ENCODE data around the gene ZNF485.
"Not testable (repeated sequence)": the region's sequence is repeated elsewhere in the genome, so short reads cannot be mapped to it uniquely, and the experiment has no call there.

Gene ZNF485

DNA sequence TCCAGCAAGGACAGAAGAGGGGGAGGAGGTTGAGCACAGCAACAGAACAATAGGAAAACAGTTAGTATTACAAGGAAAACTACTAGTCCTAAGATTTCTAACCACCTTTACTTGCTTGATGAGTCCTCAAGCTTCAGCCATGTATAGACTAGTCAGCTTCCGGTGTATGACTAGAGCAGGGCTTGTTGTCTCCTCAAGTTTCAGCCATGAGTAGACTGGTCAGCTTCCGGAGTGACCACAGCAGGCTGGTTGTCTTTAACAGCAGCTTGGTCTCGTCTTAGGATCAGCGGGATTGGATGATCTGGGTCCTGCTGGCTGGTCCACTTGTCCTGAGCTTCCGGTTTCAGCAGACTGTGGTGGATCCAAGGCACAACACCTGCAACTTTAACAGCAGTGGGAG, 21.2 kb upstream of the ZNF485 start:
- Histone ChIP-seq H3K27me3 (replicated peaks; ENCODE audit: control insufficient read depth, insufficient read depth, low read length) (no peaks in the 10 kb centered on the region), H3K4me3 (replicated peaks; ENCODE audit: low read depth, low read length) (no peak overlapping the region), H3K36me3 (ENCODE audit: control insufficient read depth, insufficient read depth, low read length) (no peaks in the 10 kb centered on the region)
- TF ChIP-seq, protein P1, sequence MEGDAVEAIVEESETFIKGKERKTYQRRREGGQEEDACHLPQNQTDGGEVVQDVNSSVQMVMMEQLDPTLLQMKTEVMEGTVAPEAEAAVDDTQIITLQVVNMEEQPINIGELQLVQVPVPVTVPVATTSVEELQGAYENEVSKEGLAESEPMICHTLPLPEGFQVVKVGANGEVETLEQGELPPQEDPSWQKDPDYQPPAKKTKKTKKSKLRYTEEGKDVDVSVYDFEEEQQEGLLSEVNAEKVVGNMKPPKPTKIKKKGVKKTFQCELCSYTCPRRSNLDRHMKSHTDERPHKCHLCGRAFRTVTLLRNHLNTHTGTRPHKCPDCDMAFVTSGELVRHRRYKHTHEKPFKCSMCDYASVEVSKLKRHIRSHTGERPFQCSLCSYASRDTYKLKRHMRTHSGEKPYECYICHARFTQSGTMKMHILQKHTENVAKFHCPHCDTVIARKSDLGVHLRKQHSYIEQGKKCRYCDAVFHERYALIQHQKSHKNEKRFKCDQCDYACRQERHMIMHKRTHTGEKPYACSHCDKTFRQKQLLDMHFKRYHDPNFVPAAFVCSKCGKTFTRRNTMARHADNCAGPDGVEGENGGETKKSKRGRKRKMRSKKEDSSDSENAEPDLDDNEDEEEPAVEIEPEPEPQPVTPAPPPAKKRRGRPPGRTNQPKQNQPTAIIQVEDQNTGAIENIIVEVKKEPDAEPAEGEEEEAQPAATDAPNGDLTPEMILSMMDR (IDR thresholded peaks at IDR 0.05; ENCODE audit: insufficient read depth, low read length, poor library complexity, severe bottlenecking): no peak
- no peak for DNase-seq (ENCODE audit: extremely low read depth, insufficient read length)

DNA sequence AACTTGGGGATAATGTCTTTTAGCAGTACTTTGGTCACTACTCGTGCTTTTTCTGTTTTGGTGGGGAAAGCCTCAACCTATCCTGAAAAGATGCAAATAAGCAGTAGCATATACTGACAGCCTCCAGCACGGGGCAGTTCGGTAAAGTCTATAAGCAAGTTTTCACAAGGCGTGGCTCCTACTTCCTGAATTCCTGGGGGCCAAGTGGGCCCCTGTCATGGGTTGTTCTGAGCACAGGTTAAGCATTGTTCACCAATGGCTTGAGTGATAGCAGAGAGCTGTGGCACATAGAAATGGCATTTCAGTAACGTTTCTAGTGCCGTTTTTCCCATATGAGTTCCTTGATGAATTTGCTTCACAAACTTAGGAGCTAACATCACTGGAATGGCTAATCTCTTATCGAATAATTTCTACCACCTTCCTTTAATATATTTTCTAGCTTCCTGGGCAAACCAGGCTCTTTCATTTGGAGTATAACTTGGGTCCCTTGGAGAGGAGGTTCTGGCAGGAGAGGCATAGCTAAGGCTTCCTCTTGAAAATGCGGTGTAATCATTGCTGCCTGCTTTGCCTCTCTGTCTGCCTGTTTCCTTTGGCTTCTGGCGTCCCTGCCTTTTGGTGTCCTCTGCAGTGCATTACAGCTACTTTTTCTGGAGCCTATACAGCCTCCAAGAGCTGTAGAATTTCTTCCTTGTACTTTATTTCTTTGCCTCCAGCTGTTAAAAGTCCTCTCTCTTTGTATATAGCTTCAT, 20.1 kb upstream of the ZNF485 start:
- TF ChIP-seq, protein P1 (IDR thresholded peaks at IDR 0.05; ENCODE audit: insufficient read depth, low read length, poor library complexity, severe bottlenecking): no peak
- no peaks in the 10 kb centered on the region for H3K36me3 ChIP-seq (ENCODE audit: control insufficient read depth, insufficient read depth, low read length)
- H3K27me3 ChIP-seq (replicated peaks; ENCODE audit: control insufficient read depth, insufficient read depth, low read length): no peaks in the 10 kb centered on the region
- no peak overlapping the region for H3K4me3 ChIP-seq (replicated peaks; ENCODE audit: low read depth, low read length)
- no peak for DNase-seq (ENCODE audit: extremely low read depth, insufficient read length)

DNA sequence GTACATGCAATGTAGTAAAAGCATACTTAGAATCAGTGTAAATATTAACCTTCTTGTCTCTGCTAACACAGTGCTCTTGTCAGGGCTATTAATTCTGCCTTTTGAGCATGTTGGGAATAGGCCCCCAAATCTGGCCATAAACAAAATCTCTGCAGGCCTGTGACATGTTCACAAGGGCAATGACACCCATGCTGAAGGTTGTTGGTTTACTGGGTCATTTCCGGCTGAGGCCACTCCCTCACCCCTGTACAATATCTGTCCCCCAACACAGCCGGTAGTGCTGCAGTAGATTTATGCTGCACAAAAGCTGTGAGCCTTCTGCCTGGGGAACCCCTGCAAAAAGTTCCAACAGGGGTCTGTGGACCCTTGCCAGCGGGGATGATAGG, 19.5 kb upstream of the ZNF485 start:
- H3K4me3 ChIP-seq (replicated peaks; ENCODE audit: low read depth, low read length); DNase-seq (ENCODE audit: extremely low read depth, insufficient read length); H3K36me3 ChIP-seq (ENCODE audit: control insufficient read depth, insufficient read depth, low read length); H3K27me3 ChIP-seq (replicated peaks; ENCODE audit: control insufficient read depth, insufficient read depth, low read length): not testable (repeated sequence)

DNA sequence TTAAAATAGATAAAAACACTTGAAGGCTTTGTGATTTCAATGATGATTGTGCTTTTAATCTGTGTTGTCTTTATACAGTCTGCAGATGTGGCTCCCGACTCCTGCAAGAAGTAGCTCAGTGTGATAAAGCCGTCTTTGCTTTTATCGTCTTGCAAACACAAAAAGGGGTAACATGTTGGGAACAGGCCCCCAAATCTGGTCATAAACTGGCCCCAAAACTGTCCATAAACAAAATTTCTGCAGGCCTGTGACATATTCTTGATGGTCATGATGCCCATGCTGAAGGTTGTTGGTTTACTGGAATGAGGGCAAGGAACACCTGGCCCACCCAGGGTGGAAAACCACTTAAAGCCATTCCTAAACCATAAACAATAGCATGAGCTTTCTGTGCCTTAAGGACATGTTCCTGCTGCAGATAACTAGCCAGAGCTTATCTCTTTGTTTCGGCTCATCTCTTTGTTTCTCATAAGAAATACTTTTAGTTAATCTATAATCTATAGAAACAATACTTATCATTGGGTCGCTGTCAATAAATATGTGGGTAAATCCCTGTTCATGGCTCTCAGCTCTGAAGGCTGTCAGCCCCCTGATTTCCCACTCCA, 14.8 kb upstream of the ZNF485 start:
- no peaks in the 10 kb centered on the region for H3K36me3 ChIP-seq (ENCODE audit: control insufficient read depth, insufficient read depth, low read length)
- TF ChIP-seq, protein P1 (IDR thresholded peaks at IDR 0.05; ENCODE audit: insufficient read depth, low read length, poor library complexity, severe bottlenecking): no peak

DNA sequence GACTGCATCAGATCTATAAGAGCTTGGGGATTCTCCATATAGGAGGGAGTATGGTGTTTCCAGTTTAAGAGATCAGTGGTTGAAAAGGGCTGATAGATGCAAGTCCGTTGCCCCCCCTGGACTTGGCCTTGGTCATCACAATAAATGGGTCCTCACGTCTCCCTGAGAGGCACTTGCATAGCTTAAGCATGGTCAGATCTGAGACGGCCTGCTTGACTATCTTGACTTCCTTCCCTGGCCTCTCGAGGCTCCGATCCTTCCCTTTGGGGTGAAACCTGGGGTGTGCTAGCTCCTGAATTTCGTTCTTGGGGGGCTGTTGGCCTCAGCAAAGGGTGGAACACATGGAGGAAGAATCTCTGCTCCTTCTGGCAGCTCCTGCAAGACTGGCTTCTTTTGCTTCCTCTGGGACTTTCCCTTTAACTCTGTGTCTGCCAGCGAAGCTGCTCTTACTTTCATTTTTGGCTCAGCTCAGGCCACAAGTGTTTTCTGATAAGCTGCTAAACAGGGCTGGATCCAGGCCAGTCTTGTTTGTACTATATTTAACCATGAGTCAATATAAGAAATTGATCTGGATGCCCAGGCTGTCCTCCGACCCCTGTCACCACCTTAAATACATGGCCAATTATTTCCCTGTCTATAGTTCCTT, 11.2 kb upstream of the ZNF485 start:
- TF ChIP-seq, protein P1 (IDR thresholded peaks at IDR 0.05; ENCODE audit: insufficient read depth, low read length, poor library complexity, severe bottlenecking): no peak
- Histone ChIP-seq H3K36me3 (ENCODE audit: control insufficient read depth, insufficient read depth, low read length) (no peaks in the 10 kb centered on the region), H3K27me3 (replicated peaks; ENCODE audit: control insufficient read depth, insufficient read depth, low read length) (no peaks in the 10 kb centered on the region), H3K4me3 (replicated peaks; ENCODE audit: low read depth, low read length) (peak overlapping the region; percentile 26)
- peak; percentile 63 for DNase-seq (ENCODE audit: extremely low read depth, insufficient read length)

More for the DNA sequence above, 14.8 kb upstream of the ZNF485 start:
- H3K27me3 ChIP-seq (replicated peaks; ENCODE audit: control insufficient read depth, insufficient read depth, low read length): no peaks in the 10 kb centered on the region
- no peak for DNase-seq (ENCODE audit: extremely low read depth, insufficient read length)
- H3K4me3 ChIP-seq (replicated peaks; ENCODE audit: low read depth, low read length): no peak overlapping the region

DNA sequence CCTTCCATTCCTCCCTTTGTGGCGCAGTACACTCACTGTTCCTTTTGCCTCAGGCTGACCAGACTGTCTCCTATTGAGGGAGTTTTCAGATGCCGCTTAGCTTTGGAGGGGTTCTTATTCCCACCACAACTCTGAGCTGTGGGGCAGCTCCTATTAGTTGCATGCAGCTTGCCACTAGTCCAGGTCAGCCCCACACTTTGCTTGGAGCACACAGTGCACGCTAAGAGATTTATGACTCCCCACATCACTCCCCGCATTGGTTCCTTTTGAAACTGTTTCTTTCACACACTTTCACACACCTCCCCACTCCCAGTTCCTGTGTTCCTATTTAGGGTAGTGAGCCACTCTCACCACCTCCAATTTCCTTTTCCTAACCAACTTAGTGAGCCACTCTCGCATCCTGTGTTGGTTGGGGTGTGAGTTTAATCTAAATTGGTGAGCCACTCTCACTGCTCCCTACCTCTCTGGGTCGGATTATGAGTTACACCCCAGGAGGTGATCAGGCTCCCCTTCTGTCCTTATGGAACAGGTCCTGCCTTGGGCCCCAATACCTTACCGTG, 10.4 kb upstream of the ZNF485 start:
- H3K36me3 ChIP-seq (ENCODE audit: control insufficient read depth, insufficient read depth, low read length): no peaks in the 10 kb centered on the region
- peak overlapping the region; percentile 1 for H3K4me3 ChIP-seq (replicated peaks; ENCODE audit: low read depth, low read length)
- DNase-seq (ENCODE audit: extremely low read depth, insufficient read length): no peak
- TF ChIP-seq, protein P1 (IDR thresholded peaks at IDR 0.05; ENCODE audit: insufficient read depth, low read length, poor library complexity, severe bottlenecking): no peak
- H3K27me3 ChIP-seq (replicated peaks; ENCODE audit: control insufficient read depth, insufficient read depth, low read length): no peaks in the 10 kb centered on the region
